Sigmoid colon (tissue), 3 donors: ENCODE results near the gene ITPR2.

ENCODE experiments used
- CTCF ChIP-seq, 4 experiments: fragments of 450-650 bp in 3 of 4; fragments of 200-600 bp in 1 of 4; IDR thresholded peaks; one replicate each; pipeline ENCODE4 v1.5.1; 2016 to 2019; ENCODE audit warnings: antibody characterized with exemption in 4 of 4, mild to moderate bottlenecking in 3 of 4, moderate library complexity in 2 of 4
- POLR2A ChIP-seq, 2 donors: fragments of 450-650 bp; IDR thresholded peaks; one replicate each; pipeline ENCODE4 v1.6.1; 2016; ENCODE audit warnings: antibody characterized with exemption in 2 of 2, mild to moderate bottlenecking in 2 of 2, moderate library complexity in 2 of 2

- TF ChIP-seq CTCF (IDR thresholded peaks at IDR 0.05) (no peak), POLR2A (IDR thresholded peaks at IDR 0.05) (no peak)
Observed at GRCh38 chr12:26612203-26612602, 220.8 kb downstream of the ITPR2 start.
